IMR-90 (cell line): ENCODE measurements around the gene PPP1R9B. TPM values are rescaled to one million over a fixed set of nuclear protein-coding genes. Genes with fewer than 3 reads are reported as not detected.

Source experiments
- ATAC-seq: fragments of 200-7000 bp; cut with Tn5 transposase; 2 replicates; pipeline ENCODE4 v1.9.1; 2020; ENCODE audit warnings: low read depth, mild to moderate bottlenecking, moderate library complexity
- BruUV-seq: library from RNA; stranded (reverse); fragments of 400-500 nt; replicated peaks from 2 replicates; lab custom pipeline; 2021; lab: Mats Ljungman, UMichigan
- CTCF ChIA-PET: fragments of 300-600 bp; formaldehyde crosslinking; extraction: SDS; loops from one replicate; lab custom pipeline; 2021; ENCODE audit warnings: antibody characterized with exemption; lab: Yijun Ruan, JAX
- POLR2A ChIA-PET: fragments of 300-600 bp; sonication (Branson Sonifier 250); formaldehyde crosslinking; loops from one replicate; lab custom pipeline; 2022; ENCODE audit warnings: antibody characterized with exemption; ENCODE audit not compliant: unreplicated experiment; lab: Charles Lee
- DNase-seq: peaks from one replicate; pipeline ENCODE4 v3.0.0; 2013
- H2AFZ ChIP-seq: replicated peaks from 2 replicates; pipeline ENCODE3; 2013; ENCODE audit warnings: low read length, mild to moderate bottlenecking; ENCODE audit not compliant: poor library complexity
- H2AK5ac ChIP-seq: 2 replicates; pipeline ENCODE4 v1.6.1; 2013; ENCODE audit warnings: low read depth, low read length, inconsistent platforms
- H2AK9ac ChIP-seq: replicated peaks from 2 replicates; pipeline ENCODE3; 2013; ENCODE audit warnings: mild to moderate bottlenecking, low read depth, low read length, moderate library complexity; ENCODE audit not compliant: poor library complexity
- H2BK120ac ChIP-seq: 2 replicates; pipeline ENCODE4 v1.6.1; 2013; ENCODE audit warnings: low read depth, low read length, inconsistent platforms
- H2BK15ac ChIP-seq: 3 replicates; pipeline ENCODE4 v1.6.1; 2013; ENCODE audit warnings: low read depth, low read length, inconsistent platforms
- H2BK20ac ChIP-seq: 2 replicates; pipeline ENCODE4 v1.6.1; 2013; ENCODE audit warnings: low read depth, mild to moderate bottlenecking, inconsistent platforms, low read length, moderate library complexity
- H2BK5ac ChIP-seq: 2 replicates; pipeline ENCODE4 v1.6.1; 2013; ENCODE audit warnings: mild to moderate bottlenecking, low read depth, low read length, inconsistent platforms; ENCODE audit not compliant: poor library complexity, severe bottlenecking
- H3K14ac ChIP-seq: replicated peaks from 2 replicates; pipeline ENCODE4 v1.6.1; 2013; ENCODE audit warnings: low read depth, low read length, inconsistent platforms
- H3K18ac ChIP-seq: 2 replicates; pipeline ENCODE4 v1.6.1; 2013; ENCODE audit warnings: low read depth, low read length, control low read depth
- H3K23ac ChIP-seq: 2 replicates; pipeline ENCODE4 v1.6.1; 2013; ENCODE audit warnings: low read depth, low read length, inconsistent platforms
- H3K27ac ChIP-seq: 2 replicates; pipeline ENCODE4 v1.5.1; 2013; ENCODE audit warnings: mild to moderate bottlenecking, control low read depth, low read length; ENCODE audit not compliant: insufficient read depth
- H3K27me3 ChIP-seq: 2 replicates; pipeline ENCODE4 v1.6.1; 2013; ENCODE audit warnings: low read length; ENCODE audit not compliant: control insufficient read depth, insufficient read depth
- H3K36me3 ChIP-seq: 2 replicates; pipeline ENCODE4 v1.6.1; 2013; ENCODE audit warnings: low read length, mixed read lengths; ENCODE audit not compliant: control insufficient read depth, insufficient read depth
- H3K4ac ChIP-seq: 2 replicates; pipeline ENCODE4 v1.6.1; 2013; ENCODE audit warnings: low read depth, low read length, inconsistent platforms
- H3K4me1 ChIP-seq: 2 replicates; pipeline ENCODE4 v1.6.1; 2013; ENCODE audit warnings: low read length, mixed read lengths; ENCODE audit not compliant: control insufficient read depth, insufficient read depth
- H3K4me2 ChIP-seq: 2 replicates; pipeline ENCODE4 v1.6.1; 2013; ENCODE audit warnings: low read depth, mild to moderate bottlenecking, control low read depth, low read length, moderate library complexity
- H3K4me3 ChIP-seq: 2 replicates; pipeline ENCODE4 v1.5.1; 2013; ENCODE audit warnings: low read depth, mild to moderate bottlenecking, control low read depth, low read length, moderate library complexity; ENCODE audit not compliant: insufficient read depth
- H3K56ac ChIP-seq: 2 replicates; pipeline ENCODE4 v1.6.1; 2013; ENCODE audit warnings: low read length, inconsistent platforms; ENCODE audit not compliant: insufficient read depth; ENCODE audit errors: extremely low read depth
- H3K79me1 ChIP-seq, 2 experiments: 2 replicates each; pipeline ENCODE4 v1.6.1; 2013; ENCODE audit warnings: low read length in 2 of 2, inconsistent platforms in 1 of 2, low read depth in 1 of 2
- H3K9ac ChIP-seq: 2 replicates; pipeline ENCODE4 v1.6.1; 2013; ENCODE audit warnings: low read depth, low read length, control low read depth
- H3K9me1 ChIP-seq: 2 replicates; pipeline ENCODE4 v1.6.1; 2013; ENCODE audit warnings: low read length, inconsistent platforms; ENCODE audit not compliant: insufficient read depth
- H3K9me3 ChIP-seq: 2 replicates; pipeline ENCODE4 v1.6.1; 2013; ENCODE audit warnings: low read length; ENCODE audit not compliant: control insufficient read depth, insufficient read depth
- H4K20me1 ChIP-seq: 2 replicates; pipeline ENCODE4 v1.6.1; 2013; ENCODE audit warnings: low read length, inconsistent platforms; ENCODE audit not compliant: insufficient read depth
- H4K5ac ChIP-seq: 2 replicates; pipeline ENCODE4 v1.6.1; 2013; ENCODE audit warnings: mild to moderate bottlenecking, low read depth, low read length, control low read depth
- H4K8ac ChIP-seq, 2 experiments: 2 replicates each; pipeline ENCODE4 v1.6.1; 2013; ENCODE audit warnings: low read depth in 2 of 2, low read length in 2 of 2, control low read depth in 1 of 2, inconsistent platforms in 1 of 2
- H4K91ac ChIP-seq: 2 replicates; pipeline ENCODE4 v1.6.1; 2013; ENCODE audit warnings: low read depth, low read length, inconsistent platforms; ENCODE audit not compliant: insufficient read depth
- BHLHE40 ChIP-seq: fragments of 150-350 bp; IDR thresholded peaks from 2 replicates; pipeline ENCODE4 v1.6.1; 2016; ENCODE audit warnings: mild to moderate bottlenecking, low read depth, low read length
- ELK1 ChIP-seq: fragments of 150-350 bp; IDR thresholded peaks from 2 replicates; pipeline ENCODE4 v1.6.1; 2016; ENCODE audit warnings: low read depth, mild to moderate bottlenecking, low read length, moderate library complexity, borderline replicate concordance
- FOS ChIP-seq: fragments of 150-350 bp; IDR thresholded peaks from 2 replicates; pipeline ENCODE4 v1.6.1; 2016; ENCODE audit warnings: low read depth, low read length
- MAZ ChIP-seq: IDR thresholded peaks from 2 replicates; pipeline ENCODE4 v1.6.1; 2012; ENCODE audit warnings: low read depth, mild to moderate bottlenecking, low read length, improper control_type of control experiment, moderate library complexity, borderline replicate concordance
- MXI1 ChIP-seq: IDR thresholded peaks from 2 replicates; pipeline ENCODE4 v1.6.1; 2012; ENCODE audit warnings: low read depth, mild to moderate bottlenecking, low read length, moderate library complexity, borderline replicate concordance
- POLR2A ChIP-seq: IDR thresholded peaks from 2 replicates; pipeline ENCODE4 v1.6.1; 2012; ENCODE audit warnings: mild to moderate bottlenecking, low read depth, low read length
- RAD21 ChIP-seq: IDR thresholded peaks from 2 replicates; pipeline ENCODE4 v1.6.1; 2012; ENCODE audit warnings: low read length, improper control_type of control experiment
- SMC3 ChIP-seq: fragments of 150-350 bp; IDR thresholded peaks from 2 replicates; pipeline ENCODE4 v1.6.1; 2016; ENCODE audit warnings: low read depth, mild to moderate bottlenecking, antibody characterized with exemption, low read length, moderate library complexity
- USF2 ChIP-seq: fragments of 150-350 bp; IDR thresholded peaks from 2 replicates; pipeline ENCODE4 v1.6.1; 2017; ENCODE audit warnings: mild to moderate bottlenecking, antibody characterized with exemption, low read length, low read depth
- WGBS, 2 experiments: methylation state at CpG; one replicate each; pipeline versions ENCODE4 v1.1.5 to v1.1.7; 2013; ENCODE audit warnings: missing lambda C conversion rate in 2 of 2; ENCODE audit not compliant: insufficient read length in 1 of 2; ENCODE audit errors: extremely low coverage in 2 of 2; 5-methylcytosine and 5-hydroxymethylcytosine counted together
- dilution Hi-C: fragments of 300-500 bp; cut with HindIII; formaldehyde crosslinking; loops from one replicate; pipeline ENCODE4 v1.14.3; 2018; ENCODE audit warnings: low sequenced_read_pairs; ENCODE audit not compliant: unreplicated experiment
- in situ Hi-C: fragments of 300-500 bp; cut with MboI; formaldehyde crosslinking; loops from 3 replicates; pipeline ENCODE4 v1.14.3; 2019; ENCODE audit warnings: low sequenced_read_pairs, inconsistent platforms, mixed read lengths
- intact Hi-C: fragments of 100-400 bp; cut with micrococcal nuclease; formaldehyde crosslinking; loops from 2 replicates; pipeline ENCODE4 v1.10.0; 2022
- polyA plus RNA-seq, 3 experiments: library from polyadenylated mRNA; depleted of rRNA; stranded (reverse); fragments of >200 nt; gene quantifications; 2 replicates each; pipeline ENCODE4 v1.2.3, GENCODE V29; 2012; ENCODE audit warnings: low replicate concordance in 1 of 3
- total RNA-seq: library from RNA; depleted of rRNA; stranded (reverse); fragments of >200 nt; gene quantifications from 2 replicates; pipeline ENCODE4 v1.2.3, GENCODE V29; 2012

The PPP1R9B gene
- total and polyA plus RNA-seq, 2 of the 4 experiments (the other 2 are of a cell fraction): 23.0 to 28.0 TPM

- Histone ChIP-seq H2BK5ac (peak within 1 kb of the TSS; percentile 53), H2BK20ac (peak within 1 kb of the TSS; percentile 12; the same call in 1 of the 2 replicates), H3K4ac (peak within 1 kb of the TSS; percentile 66), H3K36me3 (peaks cover 15% of the 10 kb centered on the region), H4K8ac (peak within 1 kb of the TSS; percentile 68 to 89), H3K4me2 (peak within 1 kb of the TSS; percentile 92), H2BK120ac (peak within 1 kb of the TSS; percentile 50), H3K27me3 (no peaks in the 10 kb centered on the region), H3K27ac (peak within 1 kb of the TSS; percentile 60), H4K91ac (peak within 1 kb of the TSS; percentile 44), H4K20me1 (peaks cover 3% of the 10 kb centered on the region; the same call in 1 of the 2 replicates), H4K5ac (peak within 1 kb of the TSS; percentile 56), H3K4me1 (peaks cover 5% of the 10 kb centered on the region; the same call in 1 of the 2 replicates), H3K14ac (peak within 1 kb of the TSS; percentile 86), H2AFZ (peak within 1 kb of the TSS; percentile 95), H3K56ac (peak within 1 kb of the TSS; percentile 46), H3K9me3 (no peaks in the 10 kb centered on the region), H3K9ac (peak within 1 kb of the TSS; percentile 82), H3K4me3 (peak within 1 kb of the TSS; percentile 91), H3K23ac (peak within 1 kb of the TSS; percentile 66; the same call in 1 of the 2 replicates), H2AK5ac (peak within 1 kb of the TSS; percentile 63), H3K79me1 (peaks cover 6 to 11% of the 10 kb centered on the region in 2 experiments; a peak in 3 of 4 replicates), H2BK15ac (peak within 1 kb of the TSS; percentile 40; the same call in 2 of the 3 replicates), H3K9me1 (no peaks in the 10 kb centered on the region), H2AK9ac (peak within 1 kb of the TSS; percentile 97), H3K18ac (peak within 1 kb of the TSS; percentile 35)
- intact Hi-C loops: loop anchor here (1.0 to 2.0 kb wide), 4 partner anchors 54 to 202 kb away; no protein-coding TSS in a partner anchor
- POLR2A ChIA-PET: interaction anchor here (1.6 kb wide), 1 partner anchor 68 kb away, joined by 4 read pairs; no protein-coding TSS in a partner anchor
- in situ Hi-C loops: loop anchor here (5.0 kb wide), 1 partner anchor 202 kb away; no protein-coding TSS in a partner anchor
- TF ChIP-seq USF2: peak; percentile 98
- peak; percentile 76; the same call in 1 of the 2 replicates for TF ChIP-seq BHLHE40
- TF ChIP-seq MAZ: peak; percentile 96
- no peak for TF ChIP-seq SMC3
- peak; percentile 32; the same call in 1 of the 2 replicates for TF ChIP-seq MXI1
- no peak for TF ChIP-seq ELK1
- TF ChIP-seq POLR2A: no peak
- no peak for TF ChIP-seq RAD21
- TF ChIP-seq FOS: peak; percentile 69; the same call in 1 of the 2 replicates
- DNase-seq: peak; percentile 92
- no TSS peak for BruUV-seq
- 2% methylated on average over 31 of the region's 68 CpGs; no CpG with 5 or more reads in 1 of the 2 experiments for WGBS, 2 experiments
- ATAC-seq: peak; percentile 94
- dilution Hi-C loops: no loop called here
- CTCF ChIA-PET: interaction anchor here (0.8 to 2.5 kb wide), 15 partner anchors 13 to 238 kb away, joined by 3 to 15 read pairs (median 5); partner anchors contain the start of gene ITGA3
Measured at GRCh38 chr17:50094753-50095619, 55.5 kb downstream of the PPP1R9B start, which contains the start of gene PDK2. PDK2 (plus strand) TSS chr17:50095351; CDS start chr17:50095436, 85 bp downstream.
